ENCODE measurements around the gene TPD52L1.

GRCh38 chr6:125194941-125195340 is 41.4 kb downstream of the TPD52L1 start:
- no peak for TF ChIP-seq CTCF (IDR thresholded peaks at IDR 0.05)
- TF ChIP-seq EZH2 (IDR thresholded peaks at IDR 0.05; ENCODE audit: borderline replicate concordance, insufficient read depth, low read depth, low read length, poor library complexity, severe bottlenecking) = no peak
